Measurements from ENCODE around the gene C20orf202.

DNA sequence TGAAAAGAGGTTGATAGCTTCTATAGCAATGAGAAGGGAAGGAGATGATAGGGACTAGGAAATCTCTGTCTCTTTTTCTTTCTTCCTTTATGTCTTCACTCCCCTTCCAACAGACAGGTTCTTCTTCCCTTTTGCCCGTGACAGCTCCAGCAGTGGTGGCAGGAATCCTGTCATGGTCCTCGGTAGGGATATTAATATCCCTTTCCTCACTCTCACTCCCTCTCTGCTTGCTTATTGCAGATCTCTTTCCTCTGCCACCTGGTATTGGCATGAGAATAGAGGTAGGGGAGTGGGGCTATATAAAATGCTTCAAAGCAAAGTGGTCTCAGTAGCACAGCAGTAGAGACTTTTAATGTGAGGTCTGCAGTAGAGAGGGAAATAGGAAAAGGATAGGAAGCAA lies 42.3 kb downstream of the C20orf202 start:
- TF ChIP-seq, protein P1, sequence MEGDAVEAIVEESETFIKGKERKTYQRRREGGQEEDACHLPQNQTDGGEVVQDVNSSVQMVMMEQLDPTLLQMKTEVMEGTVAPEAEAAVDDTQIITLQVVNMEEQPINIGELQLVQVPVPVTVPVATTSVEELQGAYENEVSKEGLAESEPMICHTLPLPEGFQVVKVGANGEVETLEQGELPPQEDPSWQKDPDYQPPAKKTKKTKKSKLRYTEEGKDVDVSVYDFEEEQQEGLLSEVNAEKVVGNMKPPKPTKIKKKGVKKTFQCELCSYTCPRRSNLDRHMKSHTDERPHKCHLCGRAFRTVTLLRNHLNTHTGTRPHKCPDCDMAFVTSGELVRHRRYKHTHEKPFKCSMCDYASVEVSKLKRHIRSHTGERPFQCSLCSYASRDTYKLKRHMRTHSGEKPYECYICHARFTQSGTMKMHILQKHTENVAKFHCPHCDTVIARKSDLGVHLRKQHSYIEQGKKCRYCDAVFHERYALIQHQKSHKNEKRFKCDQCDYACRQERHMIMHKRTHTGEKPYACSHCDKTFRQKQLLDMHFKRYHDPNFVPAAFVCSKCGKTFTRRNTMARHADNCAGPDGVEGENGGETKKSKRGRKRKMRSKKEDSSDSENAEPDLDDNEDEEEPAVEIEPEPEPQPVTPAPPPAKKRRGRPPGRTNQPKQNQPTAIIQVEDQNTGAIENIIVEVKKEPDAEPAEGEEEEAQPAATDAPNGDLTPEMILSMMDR (conservative IDR thresholded peaks at IDR 0.05; ENCODE audit: low read depth in 2 of 2): no peak
- TF ChIP-seq EZH2 (IDR thresholded peaks at IDR 0.05; ENCODE audit: low read depth, unreplicated experiment): no peak
- no peak for TF ChIP-seq EZH2phosphoT487 (IDR thresholded peaks at IDR 0.05; ENCODE audit: unreplicated experiment)
- no peak for TF ChIP-seq CREB1 (CRISPR knock-in tag; IDR thresholded peaks at IDR 0.05; ENCODE audit: low read depth)
- no peak for TF ChIP-seq POLR2AphosphoS5 (IDR thresholded peaks at IDR 0.05; ENCODE audit: low read depth)
- TF ChIP-seq JUNB (IDR thresholded peaks at IDR 0.05; ENCODE audit: unreplicated experiment): no peak
- TF ChIP-seq, protein P2, sequence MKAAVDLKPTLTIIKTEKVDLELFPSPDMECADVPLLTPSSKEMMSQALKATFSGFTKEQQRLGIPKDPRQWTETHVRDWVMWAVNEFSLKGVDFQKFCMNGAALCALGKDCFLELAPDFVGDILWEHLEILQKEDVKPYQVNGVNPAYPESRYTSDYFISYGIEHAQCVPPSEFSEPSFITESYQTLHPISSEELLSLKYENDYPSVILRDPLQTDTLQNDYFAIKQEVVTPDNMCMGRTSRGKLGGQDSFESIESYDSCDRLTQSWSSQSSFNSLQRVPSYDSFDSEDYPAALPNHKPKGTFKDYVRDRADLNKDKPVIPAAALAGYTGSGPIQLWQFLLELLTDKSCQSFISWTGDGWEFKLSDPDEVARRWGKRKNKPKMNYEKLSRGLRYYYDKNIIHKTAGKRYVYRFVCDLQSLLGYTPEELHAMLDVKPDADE (IDR thresholded peaks at IDR 0.05): no peak
- no peak for TF ChIP-seq ZNF114 (CRISPR knock-in tag; IDR thresholded peaks at IDR 0.05)
- no peak for TF ChIP-seq ZNF331 (CRISPR knock-in tag; IDR thresholded peaks at IDR 0.05; ENCODE audit: low read depth)
- TF ChIP-seq, protein P3, sequence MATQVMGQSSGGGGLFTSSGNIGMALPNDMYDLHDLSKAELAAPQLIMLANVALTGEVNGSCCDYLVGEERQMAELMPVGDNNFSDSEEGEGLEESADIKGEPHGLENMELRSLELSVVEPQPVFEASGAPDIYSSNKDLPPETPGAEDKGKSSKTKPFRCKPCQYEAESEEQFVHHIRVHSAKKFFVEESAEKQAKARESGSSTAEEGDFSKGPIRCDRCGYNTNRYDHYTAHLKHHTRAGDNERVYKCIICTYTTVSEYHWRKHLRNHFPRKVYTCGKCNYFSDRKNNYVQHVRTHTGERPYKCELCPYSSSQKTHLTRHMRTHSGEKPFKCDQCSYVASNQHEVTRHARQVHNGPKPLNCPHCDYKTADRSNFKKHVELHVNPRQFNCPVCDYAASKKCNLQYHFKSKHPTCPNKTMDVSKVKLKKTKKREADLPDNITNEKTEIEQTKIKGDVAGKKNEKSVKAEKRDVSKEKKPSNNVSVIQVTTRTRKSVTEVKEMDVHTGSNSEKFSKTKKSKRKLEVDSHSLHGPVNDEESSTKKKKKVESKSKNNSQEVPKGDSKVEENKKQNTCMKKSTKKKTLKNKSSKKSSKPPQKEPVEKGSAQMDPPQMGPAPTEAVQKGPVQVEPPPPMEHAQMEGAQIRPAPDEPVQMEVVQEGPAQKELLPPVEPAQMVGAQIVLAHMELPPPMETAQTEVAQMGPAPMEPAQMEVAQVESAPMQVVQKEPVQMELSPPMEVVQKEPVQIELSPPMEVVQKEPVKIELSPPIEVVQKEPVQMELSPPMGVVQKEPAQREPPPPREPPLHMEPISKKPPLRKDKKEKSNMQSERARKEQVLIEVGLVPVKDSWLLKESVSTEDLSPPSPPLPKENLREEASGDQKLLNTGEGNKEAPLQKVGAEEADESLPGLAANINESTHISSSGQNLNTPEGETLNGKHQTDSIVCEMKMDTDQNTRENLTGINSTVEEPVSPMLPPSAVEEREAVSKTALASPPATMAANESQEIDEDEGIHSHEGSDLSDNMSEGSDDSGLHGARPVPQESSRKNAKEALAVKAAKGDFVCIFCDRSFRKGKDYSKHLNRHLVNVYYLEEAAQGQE (IDR thresholded peaks at IDR 0.05; ENCODE audit: unreplicated experiment): no peak
- no peak for TF ChIP-seq NANOG (IDR thresholded peaks at IDR 0.05; ENCODE audit: borderline replicate concordance)
- TF ChIP-seq, protein P4, sequence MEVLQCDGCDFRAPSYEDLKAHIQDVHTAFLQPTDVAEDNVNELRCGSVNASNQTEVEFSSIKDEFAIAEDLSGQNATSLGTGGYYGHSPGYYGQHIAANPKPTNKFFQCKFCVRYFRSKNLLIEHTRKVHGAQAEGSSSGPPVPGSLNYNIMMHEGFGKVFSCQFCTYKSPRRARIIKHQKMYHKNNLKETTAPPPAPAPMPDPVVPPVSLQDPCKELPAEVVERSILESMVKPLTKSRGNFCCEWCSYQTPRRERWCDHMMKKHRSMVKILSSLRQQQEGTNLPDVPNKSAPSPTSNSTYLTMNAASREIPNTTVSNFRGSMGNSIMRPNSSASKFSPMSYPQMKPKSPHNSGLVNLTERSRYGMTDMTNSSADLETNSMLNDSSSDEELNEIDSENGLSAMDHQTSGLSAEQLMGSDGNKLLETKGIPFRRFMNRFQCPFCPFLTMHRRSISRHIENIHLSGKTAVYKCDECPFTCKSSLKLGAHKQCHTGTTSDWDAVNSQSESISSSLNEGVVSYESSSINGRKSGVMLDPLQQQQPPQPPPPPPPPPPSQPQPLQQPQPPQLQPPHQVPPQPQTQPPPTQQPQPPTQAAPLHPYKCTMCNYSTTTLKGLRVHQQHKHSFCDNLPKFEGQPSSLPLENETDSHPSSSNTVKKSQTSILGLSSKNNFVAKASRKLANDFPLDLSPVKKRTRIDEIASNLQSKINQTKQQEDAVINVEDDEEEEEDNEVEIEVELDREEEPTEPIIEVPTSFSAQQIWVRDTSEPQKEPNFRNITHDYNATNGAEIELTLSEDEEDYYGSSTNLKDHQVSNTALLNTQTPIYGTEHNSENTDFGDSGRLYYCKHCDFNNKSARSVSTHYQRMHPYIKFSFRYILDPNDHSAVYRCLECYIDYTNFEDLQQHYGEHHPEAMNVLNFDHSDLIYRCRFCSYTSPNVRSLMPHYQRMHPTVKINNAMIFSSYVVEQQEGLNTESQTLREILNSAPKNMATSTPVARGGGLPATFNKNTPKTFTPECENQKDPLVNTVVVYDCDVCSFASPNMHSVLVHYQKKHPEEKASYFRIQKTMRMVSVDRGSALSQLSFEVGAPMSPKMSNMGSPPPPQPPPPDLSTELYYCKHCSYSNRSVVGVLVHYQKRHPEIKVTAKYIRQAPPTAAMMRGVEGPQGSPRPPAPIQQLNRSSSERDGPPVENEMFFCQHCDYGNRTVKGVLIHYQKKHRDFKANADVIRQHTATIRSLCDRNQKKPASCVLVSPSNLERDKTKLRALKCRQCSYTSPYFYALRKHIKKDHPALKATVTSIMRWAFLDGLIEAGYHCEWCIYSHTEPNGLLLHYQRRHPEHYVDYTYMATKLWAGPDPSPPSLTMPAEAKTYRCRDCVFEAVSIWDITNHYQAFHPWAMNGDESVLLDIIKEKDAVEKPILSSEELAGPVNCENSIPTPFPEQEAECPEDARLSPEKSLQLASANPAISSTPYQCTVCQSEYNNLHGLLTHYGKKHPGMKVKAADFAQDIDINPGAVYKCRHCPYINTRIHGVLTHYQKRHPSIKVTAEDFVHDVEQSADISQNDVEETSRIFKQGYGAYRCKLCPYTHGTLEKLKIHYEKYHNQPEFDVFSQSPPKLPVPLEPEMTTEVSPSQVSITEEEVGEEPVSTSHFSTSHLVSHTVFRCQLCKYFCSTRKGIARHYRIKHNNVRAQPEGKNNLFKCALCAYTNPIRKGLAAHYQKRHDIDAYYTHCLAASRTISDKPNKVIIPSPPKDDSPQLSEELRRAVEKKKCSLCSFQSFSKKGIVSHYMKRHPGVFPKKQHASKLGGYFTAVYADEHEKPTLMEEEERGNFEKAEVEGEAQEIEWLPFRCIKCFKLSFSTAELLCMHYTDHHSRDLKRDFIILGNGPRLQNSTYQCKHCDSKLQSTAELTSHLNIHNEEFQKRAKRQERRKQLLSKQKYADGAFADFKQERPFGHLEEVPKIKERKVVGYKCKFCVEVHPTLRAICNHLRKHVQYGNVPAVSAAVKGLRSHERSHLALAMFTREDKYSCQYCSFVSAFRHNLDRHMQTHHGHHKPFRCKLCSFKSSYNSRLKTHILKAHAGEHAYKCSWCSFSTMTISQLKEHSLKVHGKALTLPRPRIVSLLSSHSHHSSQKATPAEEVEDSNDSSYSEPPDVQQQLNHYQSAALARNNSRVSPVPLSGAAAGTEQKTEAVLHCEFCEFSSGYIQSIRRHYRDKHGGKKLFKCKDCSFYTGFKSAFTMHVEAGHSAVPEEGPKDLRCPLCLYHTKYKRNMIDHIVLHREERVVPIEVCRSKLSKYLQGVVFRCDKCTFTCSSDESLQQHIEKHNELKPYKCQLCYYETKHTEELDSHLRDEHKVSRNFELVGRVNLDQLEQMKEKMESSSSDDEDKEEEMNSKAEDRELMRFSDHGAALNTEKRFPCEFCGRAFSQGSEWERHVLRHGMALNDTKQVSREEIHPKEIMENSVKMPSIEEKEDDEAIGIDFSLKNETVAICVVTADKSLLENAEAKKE (CRISPR knock-in tag; IDR thresholded peaks at IDR 0.05): no peak
- TF ChIP-seq STAT1 (IDR thresholded peaks at IDR 0.05; ENCODE audit: unreplicated experiment): no peak
